Psoas muscle (tissue), 8 donors: ENCODE measurements around the gene SHISAL1. TPM values are rescaled to one million over a fixed set of nuclear protein-coding genes. Genes with fewer than 3 reads are reported as not detected.

Experiments
- ATAC-seq, 4 donors: fragments of 200-7000 bp; cut with Tn5 transposase; one replicate each; pipeline ENCODE4 v1.9.1; 2020; ENCODE audit warnings: moderate library complexity in 3 of 4, mild to moderate bottlenecking in 2 of 4
- DNase-seq, 2 donors: peaks; one replicate each; pipeline ENCODE4 v3.0.0-alpha.2; 2020
- H3K27ac ChIP-seq: fragments of 200-600 bp; one replicate; pipeline ENCODE4 v1.8.0; 2022
- H3K27me3 ChIP-seq, 3 donors: fragments of 200-600 bp in 1 of 3; one replicate each; pipeline versions ENCODE4 v1.6.1 to v1.8.0; 2013 to 2022; ENCODE audit warnings: low read length in 2 of 3, mild to moderate bottlenecking in 2 of 3, moderate library complexity in 1 of 3; ENCODE audit not compliant: insufficient read depth in 3 of 3
- H3K36me3 ChIP-seq, 2 donors: fragments of 200-600 bp in 1 of 2; one replicate each; pipeline versions ENCODE4 v1.6.1 to v1.8.0; 2013 to 2022; ENCODE audit warnings: low read depth in 1 of 2, mild to moderate bottlenecking in 1 of 2, moderate library complexity in 1 of 2; ENCODE audit not compliant: insufficient read depth in 1 of 2
- H3K4me1 ChIP-seq: fragments of 200-600 bp; one replicate; pipeline ENCODE4 v1.8.0; 2022
- H3K4me3 ChIP-seq: fragments of 200-600 bp; one replicate; pipeline ENCODE4 v1.8.0; 2022; ENCODE audit warnings: mild to moderate bottlenecking
- H3K9me3 ChIP-seq: fragments of 200-600 bp; one replicate; pipeline ENCODE4 v1.8.0; 2022
- CTCF ChIP-seq: fragments of 200-600 bp; IDR thresholded peaks from one replicate; pipeline ENCODE4 v1.8.0; 2022; ENCODE audit warnings: antibody characterized with exemption
- WGBS, 3 donors: extraction: QIAGEN DNeasy Blood & Tissue Kit; methylation state at CpG; one replicate each; pipeline versions ENCODE4 v1.1.6 to v1.1.7; 2013; 5-methylcytosine and 5-hydroxymethylcytosine counted together
- intact Hi-C, 2 donors: fragments of 100-400 bp; cut with DNase I; formaldehyde crosslinking; loops; one replicate each; pipeline versions ENCODE4 v1.11.0 to v1.14.2; 2022
- polyA plus RNA-seq, 3 donors: library from polyadenylated mRNA; stranded (reverse); fragments of 200-250 nt; gene quantifications; one replicate each; pipeline ENCODE4 v1.2.3, GENCODE V29; 2013
- total RNA-seq, 4 donors: library from RNA; stranded (reverse); fragmentation: NEBNext Ultra II Directional in 2 of 4; extraction: Animal tissue kit (Norgen Biotek cat#: 25700) in 2 of 4; gene quantifications; one replicate each; pipeline versions ENCODE4 v1.2.1 to v1.2.4, GENCODE V29; 2021 to 2023
- donor health status: healthy with polysubstance abuse.
- donor health status: DM: no; HTN: no; CAD: no; lungs with moderate emphysema.
- donor health status: Bipolar disorder and iron deficiency.
- donor health status: healthy.
- donor health status: DM: yes; HTN: yes; CAD: no.
- donor health status: DM: no; HTN: no; CAD: no.
- donor health status: DM: no; HTN: no; CAD: no.
- donor health status: DM: yes; HTN: yes; CAD: no.

The SHISAL1 gene
- total and polyA plus RNA-seq, 7 donors, result 0.01 to 0.24 (median 0.06) TPM; not detected in 1

- DNase-seq, result peak; percentile 6 to 40
- Histone ChIP-seq H3K27ac (no peak overlapping the region), H3K4me1 (peaks cover 15% of the 10 kb centered on the region), H3K36me3 (no peaks in the 10 kb centered on the region), H3K27me3 (peaks cover 0 to 13% (median 0%) of the 10 kb centered on the region in 3 donors), H3K4me3 (no peak overlapping the region), H3K9me3 (no peaks in the 10 kb centered on the region)
- intact Hi-C loops, result no loop called here
- 85 to 96% (median 85%) methylated on average over 13 of the region's 13 CpGs for WGBS, 3 donors
- no peak for ATAC-seq
- no peak for TF ChIP-seq CTCF
Measured at GRCh38 chr22:44359496-44360110, 46.9 kb upstream of the SHISAL1 start.

DNA sequence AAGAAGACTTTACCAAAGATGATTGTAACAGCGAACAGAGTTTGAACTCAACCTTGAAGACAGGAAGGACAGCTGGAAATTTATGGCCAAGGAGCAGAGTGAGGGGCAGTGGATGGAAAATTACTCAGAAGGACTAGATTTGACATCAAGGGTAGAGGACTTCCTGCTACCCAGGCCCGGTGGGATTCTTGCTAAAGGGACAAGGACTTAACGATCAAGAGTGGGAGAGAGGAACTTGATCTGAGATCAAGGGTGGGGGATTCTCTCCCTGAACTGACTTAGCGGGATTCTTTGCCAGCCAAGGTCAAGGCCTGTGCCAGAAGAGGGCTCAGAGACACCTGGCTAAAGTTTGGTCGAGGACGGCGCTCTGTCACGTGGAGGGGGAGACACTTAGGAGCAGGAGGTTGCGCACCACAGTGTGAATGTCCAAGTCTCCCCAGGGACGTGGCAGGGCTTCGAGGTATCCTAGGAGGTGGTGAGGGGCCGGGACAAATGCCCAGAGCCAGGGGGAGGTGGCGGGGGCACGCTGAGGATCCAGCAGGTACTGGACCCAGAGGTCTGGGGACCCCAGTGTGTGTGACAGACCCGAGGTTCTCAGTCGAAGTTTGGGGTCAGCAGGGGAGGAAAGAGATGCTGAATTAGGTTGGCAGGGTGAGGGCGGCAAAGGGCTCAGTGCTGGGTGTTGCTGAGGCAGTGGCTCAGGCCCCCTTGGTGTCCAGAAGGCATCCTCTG lies 46.1 kb upstream of the SHISAL1 start:
- no peaks in the 10 kb centered on the region for H3K9me3 ChIP-seq
- intact Hi-C loops, result no loop called here
- H3K27ac ChIP-seq, result no peak overlapping the region

GRCh38 chr22:44357966-44358465 lies 45.3 kb upstream of the SHISAL1 start:
- Histone ChIP-seq H3K27ac (no peak overlapping the region), H3K9me3 (no peaks in the 10 kb centered on the region), H3K27me3 (peaks cover 0 to 25% (median 0%) of the 10 kb centered on the region in 3 donors), H3K36me3 (no peaks in the 10 kb centered on the region), H3K4me1 (peaks cover 5% of the 10 kb centered on the region), H3K4me3 (no peak overlapping the region)
- DNase-seq, result peak in 1 of 2 donors; percentile 46
- no peak for ATAC-seq
- WGBS, 3 donors, result 20 to 29% (median 26%) methylated on average over 19 of the region's 19 CpGs
- intact Hi-C loops, result no loop called here
- no peak for TF ChIP-seq CTCF

More for the DNA sequence above, 46.1 kb upstream of the SHISAL1 start:
- Histone ChIP-seq H3K4me1 (peaks cover 13% of the 10 kb centered on the region), H3K36me3 (no peaks in the 10 kb centered on the region), H3K27me3 (peaks cover 0 to 16% (median 0%) of the 10 kb centered on the region in 3 donors), H3K4me3 (no peak overlapping the region)
- peak in 1 of 2 donors; percentile 31 for DNase-seq
- TF ChIP-seq CTCF, result no peak
- no peak for ATAC-seq
- 79 to 84% (median 79%) methylated on average over 17 of the region's 17 CpGs for WGBS, 3 donors

DNA sequence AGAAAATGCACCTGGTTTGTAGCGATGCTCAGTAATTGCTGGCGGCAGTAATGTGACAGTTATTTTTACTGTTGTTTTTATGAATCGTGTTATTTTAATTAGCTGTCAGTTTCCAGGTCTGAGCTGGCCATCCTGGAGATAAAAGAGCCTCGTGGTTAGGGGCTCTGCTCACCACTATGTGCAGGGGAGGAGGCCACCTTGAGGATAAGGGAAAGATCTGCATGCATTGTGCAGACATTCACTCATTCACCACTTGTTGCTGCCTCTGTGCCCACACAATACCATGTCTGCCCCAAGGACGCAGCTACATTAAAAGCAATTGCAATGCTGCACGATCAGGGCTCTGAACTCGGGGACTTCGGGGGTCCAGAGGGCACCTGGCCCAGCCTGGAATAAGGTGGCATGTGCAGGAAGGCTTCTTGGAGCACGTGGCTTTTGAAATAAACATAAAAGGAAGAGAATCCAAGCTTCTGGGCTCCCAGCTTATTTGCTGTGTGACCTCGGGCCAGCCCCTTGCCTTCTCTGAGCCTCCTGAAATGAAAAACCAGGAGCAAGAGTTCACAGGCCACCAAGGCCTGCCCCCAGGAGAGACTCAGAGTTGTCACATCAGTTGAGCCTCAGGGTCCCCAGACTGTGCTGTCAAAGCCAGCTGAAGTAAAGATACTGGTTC lies 44.7 kb upstream of the SHISAL1 start:
- Histone ChIP-seq H3K36me3 (no peaks in the 10 kb centered on the region), H3K27me3 (peaks cover 0 to 28% (median 0%) of the 10 kb centered on the region in 3 donors), H3K4me3 (no peak overlapping the region), H3K4me1 (peaks cover 5% of the 10 kb centered on the region), H3K9me3 (no peaks in the 10 kb centered on the region), H3K27ac (no peak overlapping the region)
- TF ChIP-seq CTCF, result no peak
- intact Hi-C loops, result no loop called here
- WGBS, 3 donors, result 49 to 63% (median 58%) methylated on average over 10 of the region's 10 CpGs
- ATAC-seq (no peak), DNase-seq (peak in 1 of 2 donors; percentile 5)
